C4-2B (cell line): ENCODE measurements around the gene CACNB2.

Source experiments
- H3K27ac ChIP-seq: fragments of 450-650 bp; 2 replicates; pipeline ENCODE4 v1.5.1; 2017
- ZFX ChIP-seq: fragments of 450-650 bp; IDR thresholded peaks from 2 replicates; pipeline ENCODE4 v1.6.1; 2017
- TF ChIP-seq, protein P1 (sequence below): fragments of 450-650 bp; conservative IDR thresholded peaks from 2 replicates; pipeline ENCODE4 v1.5.1; 2017; ENCODE audit warnings: mild to moderate bottlenecking

The CACNB2 gene

DNA sequence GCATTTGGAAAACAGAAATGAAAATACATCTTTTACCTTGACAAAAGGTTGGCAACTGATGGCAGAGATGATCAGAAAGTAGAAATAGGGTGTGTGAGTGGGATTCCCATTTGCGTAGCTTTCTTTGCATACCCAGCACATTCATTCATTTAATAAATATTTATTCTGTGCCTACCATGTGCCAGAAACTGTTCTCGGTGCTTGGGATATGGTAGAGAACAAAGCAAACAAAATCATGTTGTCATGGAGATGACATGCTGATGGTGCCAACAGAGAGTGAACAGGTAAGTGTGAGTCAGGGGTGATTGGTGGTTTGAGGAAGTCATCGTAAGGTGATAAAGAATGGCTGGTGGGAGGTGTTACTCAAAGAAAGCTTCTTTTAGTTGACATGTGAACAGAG lies 45.4 kb downstream of the CACNB2 start:
- no peak overlapping the region for H3K27ac ChIP-seq
- no peak for TF ChIP-seq ZFX

DNA sequence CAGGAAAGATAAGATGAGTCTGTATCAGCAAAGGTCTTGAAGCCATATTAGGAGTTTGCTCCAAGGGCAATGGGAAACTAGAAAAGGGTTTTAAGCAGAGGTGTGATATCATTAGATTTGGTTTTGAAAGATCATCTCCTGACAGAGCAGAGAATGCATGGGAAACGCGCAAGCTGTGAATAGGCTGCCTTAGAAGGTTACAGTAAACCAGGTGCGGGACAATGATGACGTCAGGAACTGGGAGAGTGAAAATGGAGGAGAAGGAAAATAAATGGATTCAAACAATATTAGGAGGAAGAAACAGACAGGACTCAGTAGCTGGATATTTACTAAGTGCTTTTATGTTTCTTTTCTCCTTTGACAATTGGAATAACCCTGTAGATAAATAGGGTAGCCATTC lies 50.6 kb downstream of the CACNB2 start:
- no peak overlapping the region for H3K27ac ChIP-seq
- TF ChIP-seq, protein P1, sequence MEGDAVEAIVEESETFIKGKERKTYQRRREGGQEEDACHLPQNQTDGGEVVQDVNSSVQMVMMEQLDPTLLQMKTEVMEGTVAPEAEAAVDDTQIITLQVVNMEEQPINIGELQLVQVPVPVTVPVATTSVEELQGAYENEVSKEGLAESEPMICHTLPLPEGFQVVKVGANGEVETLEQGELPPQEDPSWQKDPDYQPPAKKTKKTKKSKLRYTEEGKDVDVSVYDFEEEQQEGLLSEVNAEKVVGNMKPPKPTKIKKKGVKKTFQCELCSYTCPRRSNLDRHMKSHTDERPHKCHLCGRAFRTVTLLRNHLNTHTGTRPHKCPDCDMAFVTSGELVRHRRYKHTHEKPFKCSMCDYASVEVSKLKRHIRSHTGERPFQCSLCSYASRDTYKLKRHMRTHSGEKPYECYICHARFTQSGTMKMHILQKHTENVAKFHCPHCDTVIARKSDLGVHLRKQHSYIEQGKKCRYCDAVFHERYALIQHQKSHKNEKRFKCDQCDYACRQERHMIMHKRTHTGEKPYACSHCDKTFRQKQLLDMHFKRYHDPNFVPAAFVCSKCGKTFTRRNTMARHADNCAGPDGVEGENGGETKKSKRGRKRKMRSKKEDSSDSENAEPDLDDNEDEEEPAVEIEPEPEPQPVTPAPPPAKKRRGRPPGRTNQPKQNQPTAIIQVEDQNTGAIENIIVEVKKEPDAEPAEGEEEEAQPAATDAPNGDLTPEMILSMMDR: no peak
- TF ChIP-seq ZFX: no peak

DNA sequence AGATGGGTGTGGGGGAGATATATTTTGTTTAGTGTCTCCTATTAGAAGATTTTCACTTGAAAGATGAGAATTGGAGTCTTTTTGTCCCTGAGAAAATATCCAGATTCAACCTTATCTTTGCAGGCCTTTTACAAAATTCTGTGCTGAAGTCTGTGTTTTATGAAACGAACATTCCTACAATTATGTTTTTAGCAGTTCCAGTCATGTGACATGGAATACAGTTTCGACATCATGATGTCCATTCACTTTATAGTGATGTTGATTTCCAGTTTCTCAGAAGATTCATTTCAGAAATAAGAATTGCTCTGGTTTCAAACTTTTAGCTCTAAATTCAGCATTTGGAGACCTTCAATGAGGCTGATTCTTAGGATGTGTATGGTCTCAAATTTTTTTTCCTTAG lies 54.4 kb downstream of the CACNB2 start:
- H3K27ac ChIP-seq: no peak overlapping the region
- no peak for TF ChIP-seq ZFX
- TF ChIP-seq, protein P1: no peak

DNA sequence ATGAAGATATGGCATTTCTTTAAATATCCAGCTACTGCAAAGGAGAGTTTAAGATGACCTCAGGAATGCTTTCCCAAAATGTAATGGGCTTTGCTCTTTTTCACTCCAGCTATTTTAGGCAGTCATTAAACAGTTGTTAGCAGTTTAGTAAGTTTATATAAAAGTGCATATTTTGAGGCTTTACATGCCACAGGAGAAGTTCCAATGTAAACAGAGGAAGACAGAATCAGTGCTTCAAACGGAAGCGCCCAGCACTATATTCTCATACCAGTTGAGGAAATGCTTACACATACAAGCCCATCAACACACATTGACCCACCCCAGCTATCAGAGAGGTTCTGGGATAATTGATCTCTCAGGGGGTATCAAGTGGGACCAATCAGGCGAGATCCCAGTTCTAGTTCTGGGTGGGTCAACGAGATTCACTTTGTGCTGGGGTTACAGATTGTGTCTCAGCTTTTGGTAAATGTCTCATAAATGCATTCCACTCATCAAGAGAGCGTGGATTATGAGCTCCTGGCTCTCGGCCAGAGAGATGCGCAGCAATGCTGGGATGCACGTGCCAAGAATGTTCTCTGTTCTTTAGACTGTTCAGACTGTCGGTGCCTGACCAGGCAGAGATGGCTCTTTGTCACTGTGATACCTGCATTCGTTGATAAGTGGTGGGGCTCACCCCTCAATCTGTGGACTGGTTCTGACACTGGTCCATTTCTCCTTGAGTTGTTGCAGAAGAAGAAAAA lies 55.0 kb downstream of the CACNB2 start:
- TF ChIP-seq, protein P1: no peak
- TF ChIP-seq ZFX: no peak
- H3K27ac ChIP-seq: no peak overlapping the region

GRCh38 chr10:18196806-18197550 lies 56.8 kb downstream of the CACNB2 start:
- TF ChIP-seq ZFX: no peak
- H3K27ac ChIP-seq: no peak overlapping the region

- TF ChIP-seq, protein P1: no peak
- TF ChIP-seq ZFX: no peak
- H3K27ac ChIP-seq: no peak overlapping the region
These were observed 57.5 kb downstream of the CACNB2 start for GRCh38 chr10:18197706-18198105.

DNA sequence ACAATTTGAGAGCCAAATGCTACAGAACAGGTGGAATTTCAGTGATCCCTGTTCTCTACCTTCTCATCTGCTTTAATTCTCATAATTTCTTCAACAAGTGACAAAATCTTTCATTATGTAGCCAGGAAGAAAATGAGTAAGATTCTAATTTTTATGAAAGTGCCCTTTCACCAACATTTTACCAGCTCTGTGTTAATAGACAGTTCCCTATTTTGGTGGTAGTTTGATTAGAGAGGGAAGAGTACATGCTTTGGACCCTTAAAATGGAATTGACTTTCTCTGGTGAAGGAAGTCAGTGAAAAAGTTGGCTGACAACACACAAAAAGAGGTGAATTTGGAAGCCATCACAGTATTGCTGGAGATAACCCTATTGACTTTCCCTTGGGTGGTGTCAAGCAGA lies 61.7 kb downstream of the CACNB2 start:
- no peak overlapping the region for H3K27ac ChIP-seq
- TF ChIP-seq ZFX: no peak
- TF ChIP-seq, protein P1: no peak

DNA sequence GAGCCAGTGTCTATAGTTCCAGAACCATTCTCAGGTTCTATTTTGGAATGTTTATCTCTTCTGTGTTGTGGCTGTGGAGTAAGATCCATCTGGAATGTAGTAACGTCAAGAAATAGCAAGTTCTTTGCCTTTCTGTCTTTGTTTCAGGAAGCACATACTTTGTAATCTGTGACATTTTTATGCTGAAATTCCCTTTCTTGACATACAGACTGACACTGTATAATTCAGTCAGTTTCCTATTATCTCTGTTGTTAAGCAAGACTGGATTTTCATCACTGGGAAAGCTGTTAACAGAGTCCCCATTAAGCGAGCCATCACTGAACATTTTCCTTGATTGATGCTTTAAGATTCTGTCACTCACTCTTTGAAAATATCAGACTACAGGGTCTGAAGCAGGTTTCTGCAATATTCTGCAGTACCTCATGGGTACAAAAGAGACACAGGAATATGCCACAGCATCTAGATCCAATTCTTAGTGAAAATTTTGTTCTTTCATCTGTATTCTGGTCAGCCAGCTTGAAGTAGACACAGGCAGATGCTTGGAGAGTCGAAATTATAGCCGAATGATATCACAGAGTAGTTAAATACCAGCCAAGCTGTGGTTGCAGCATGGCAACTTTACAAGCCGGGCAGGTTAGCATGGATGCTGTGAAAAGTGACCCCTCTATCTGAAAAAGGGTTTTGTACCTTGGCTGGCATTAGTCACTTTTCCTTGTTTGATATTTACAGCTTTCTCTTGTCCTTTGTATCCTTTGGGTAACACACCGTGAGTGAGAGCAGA lies 62.6 kb downstream of the CACNB2 start:
- H3K27ac ChIP-seq: no peak overlapping the region
- no peak for TF ChIP-seq ZFX
- TF ChIP-seq, protein P1: no peak
